HepG2 (cell line): ENCODE data around the gene THOC7. TPM values are rescaled to one million over a fixed set of nuclear protein-coding genes. Genes with fewer than 3 reads are reported as not detected.

Experiments
- CBX5 ChIP-seq: sonication (generic); formaldehyde crosslinking; IDR thresholded peaks from 2 replicates; pipeline ENCODE4 v1.4.0; 2020; ENCODE audit warnings: missing genetic modification reagents, borderline replicate concordance
- DNMT3B ChIP-seq: conservative IDR thresholded peaks from 2 replicates; pipeline ENCODE4 v1.6.1; 2016; ENCODE audit warnings: missing biosample characterization, control low read depth
- EEA1 ChIP-seq: sonication (generic); formaldehyde crosslinking; IDR thresholded peaks from 2 replicates; pipeline ENCODE4 v1.5.1; 2020; ENCODE audit warnings: mild to moderate bottlenecking, missing genetic modification reagents, borderline replicate concordance
- HES4 ChIP-seq: sonication (generic); formaldehyde crosslinking; IDR thresholded peaks from 2 replicates; pipeline ENCODE4 v1.9.0; 2021; ENCODE audit warnings: mild to moderate bottlenecking, missing genetic modification reagents, borderline replicate concordance
- KMT2A ChIP-seq: sonication (generic); formaldehyde crosslinking; IDR thresholded peaks from 2 replicates; pipeline ENCODE4 v1.4.0; 2020; ENCODE audit warnings: missing genetic modification reagents
- SMARCC2 ChIP-seq: fragments of 450-650 bp; IDR thresholded peaks from 2 replicates; pipeline ENCODE4 v1.6.1; 2017; ENCODE audit warnings: antibody characterized with exemption, mild to moderate bottlenecking
- SMC3 ChIP-seq: IDR thresholded peaks from 2 replicates; pipeline ENCODE4 v1.6.1; 2011; ENCODE audit warnings: low read length, improper control_type of control experiment
- SRSF1 ChIP-seq: fragments of 200-400 bp; formaldehyde crosslinking; optimal IDR thresholded peaks from 2 replicates; pipeline ENCODE3; 2017; ENCODE audit warnings: mild to moderate bottlenecking, low read depth, low read length, moderate library complexity
- TCF12 ChIP-seq, 2 experiments: fragments of 450-650 bp in 1 of 2; sonication (generic) in 1 of 2; formaldehyde crosslinking in 1 of 2; IDR thresholded peaks; 2 replicates each; pipeline versions ENCODE4 v1.6.1 to v1.8.0; 2017 to 2022; ENCODE audit warnings: antibody characterized with exemption in 1 of 2, mild to moderate bottlenecking in 1 of 2, missing genetic modification reagents in 1 of 2, moderate library complexity in 1 of 2
- ZIK1 ChIP-seq: sonication (generic); formaldehyde crosslinking; IDR thresholded peaks from 2 replicates; pipeline ENCODE4 v1.5.0; 2020; ENCODE audit warnings: mild to moderate bottlenecking, low read depth, missing genetic modification reagents, borderline replicate concordance
- ZNF343 ChIP-seq: sonication (generic); formaldehyde crosslinking; IDR thresholded peaks from 2 replicates; pipeline ENCODE4 v1.4.0; 2020; ENCODE audit warnings: mild to moderate bottlenecking, missing genetic modification reagents
- ZNF441 ChIP-seq: sonication (generic); formaldehyde crosslinking; IDR thresholded peaks from 2 replicates; pipeline ENCODE4 v1.7.0; 2021; ENCODE audit warnings: missing genetic modification reagents, borderline replicate concordance
- ZNF577 ChIP-seq: sonication (generic); formaldehyde crosslinking; IDR thresholded peaks from 2 replicates; pipeline ENCODE4 v1.4.0; 2020; ENCODE audit warnings: mild to moderate bottlenecking, low read depth, missing genetic modification reagents, borderline replicate concordance
- ZNF7 ChIP-seq: IDR thresholded peaks from 2 replicates; pipeline ENCODE4 v1.6.1; 2016; ENCODE audit warnings: missing biosample characterization, missing genetic modification reagents
- polyA plus RNA-seq, 8 experiments: library from polyadenylated mRNA; depleted of rRNA in 3 of 8; stranded (reverse) in 7 of 8; unstranded in 1 of 8; fragments of >200 nt; fragmentation: Illumina TruSeq in 4 of 8; extraction: Trizol in 4 of 8; gene quantifications; 2 replicates each; pipeline versions ENCODE4 v1.2.1 to v1.2.3, GENCODE V29; 2011 to 2016; ENCODE audit warnings: low read depth in 4 of 8, missing spikeins in 1 of 8, mixed read lengths in 1 of 8; ENCODE audit not compliant: insufficient read depth in 1 of 8
- total RNA-seq, 5 experiments: library from RNA; depleted of rRNA; stranded (reverse); fragments of >200 nt; fragmentation: Illumina TruSeq; extraction: Trizol; gene quantifications; 2 replicates each; pipeline ENCODE4 v1.2.3, GENCODE V29; 2016; ENCODE audit warnings: low read depth in 1 of 5
- TF ChIP-seq, protein P1 (sequence below): sonication (generic); formaldehyde crosslinking; IDR thresholded peaks from 2 replicates; pipeline ENCODE4 v1.4.0; 2020; ENCODE audit warnings: mild to moderate bottlenecking, missing genetic modification reagents
- TF ChIP-seq, protein P2 (sequence below): sonication (generic); formaldehyde crosslinking; IDR thresholded peaks from 2 replicates; pipeline ENCODE4 v1.9.0; 2021; ENCODE audit warnings: missing genetic modification reagents, borderline replicate concordance
- TF ChIP-seq, protein P3 (sequence below): sonication (generic); formaldehyde crosslinking; IDR thresholded peaks from 2 replicates; pipeline ENCODE4 v1.5.0; 2020; ENCODE audit warnings: missing genetic modification reagents, mild to moderate bottlenecking, borderline replicate concordance
- TF ChIP-seq, protein P4 (sequence below): sonication (generic); formaldehyde crosslinking; IDR thresholded peaks from 2 replicates; pipeline ENCODE4 v1.8.0; 2022; ENCODE audit warnings: missing genetic modification reagents, low read depth, mild to moderate bottlenecking, borderline replicate concordance

The THOC7 gene
- total and polyA plus RNA-seq, 2 of the 13 experiments (the other 11 are each of a cell fraction or from before 2014, with no cell fraction given): 32.8 to 63.5 TPM

DNA sequence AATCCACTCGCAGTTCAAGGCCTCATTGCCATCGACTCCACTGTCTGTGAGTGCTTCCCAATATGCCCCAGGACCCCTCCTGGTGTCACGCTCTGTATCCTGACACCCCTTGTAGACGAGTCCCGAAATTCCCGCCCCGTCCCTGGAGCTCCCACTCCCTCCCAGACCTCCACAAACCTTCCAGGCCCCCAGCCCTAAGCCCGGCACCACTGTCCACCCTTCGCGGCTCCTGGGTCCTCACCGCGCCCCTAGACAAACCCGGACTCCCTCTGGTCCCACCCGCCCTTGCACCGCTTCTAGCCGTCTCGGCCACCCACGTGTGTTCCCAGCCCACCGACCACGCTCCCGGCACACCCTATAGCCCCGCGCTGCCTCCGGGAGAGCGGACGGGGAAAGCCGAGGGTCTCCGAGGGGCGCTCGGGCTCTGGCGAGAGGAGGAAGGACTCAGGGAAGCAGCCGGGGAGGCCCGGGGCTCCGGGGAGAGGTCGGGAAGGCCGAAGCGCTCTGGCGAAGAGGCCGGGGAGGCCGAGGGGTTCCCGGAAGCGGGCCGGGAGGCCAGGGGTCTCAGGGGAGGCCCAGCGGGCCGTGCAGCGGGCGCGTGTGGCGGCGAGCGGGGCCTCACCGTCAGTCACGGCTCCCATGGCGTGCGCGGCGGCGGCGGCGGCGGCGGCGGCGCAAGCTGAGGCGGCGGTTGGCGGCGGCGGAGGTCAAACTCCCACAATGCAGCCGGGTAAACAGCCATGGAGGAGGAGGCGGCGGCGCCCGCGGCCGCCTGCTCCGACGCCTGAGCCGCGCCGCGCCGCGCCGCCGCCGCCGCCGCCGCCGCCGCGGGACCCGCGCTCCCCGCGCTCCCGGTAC, at the start of gene THOC7, which contains the start of gene ATXN7 (continued):
- TF ChIP-seq, protein P1, sequence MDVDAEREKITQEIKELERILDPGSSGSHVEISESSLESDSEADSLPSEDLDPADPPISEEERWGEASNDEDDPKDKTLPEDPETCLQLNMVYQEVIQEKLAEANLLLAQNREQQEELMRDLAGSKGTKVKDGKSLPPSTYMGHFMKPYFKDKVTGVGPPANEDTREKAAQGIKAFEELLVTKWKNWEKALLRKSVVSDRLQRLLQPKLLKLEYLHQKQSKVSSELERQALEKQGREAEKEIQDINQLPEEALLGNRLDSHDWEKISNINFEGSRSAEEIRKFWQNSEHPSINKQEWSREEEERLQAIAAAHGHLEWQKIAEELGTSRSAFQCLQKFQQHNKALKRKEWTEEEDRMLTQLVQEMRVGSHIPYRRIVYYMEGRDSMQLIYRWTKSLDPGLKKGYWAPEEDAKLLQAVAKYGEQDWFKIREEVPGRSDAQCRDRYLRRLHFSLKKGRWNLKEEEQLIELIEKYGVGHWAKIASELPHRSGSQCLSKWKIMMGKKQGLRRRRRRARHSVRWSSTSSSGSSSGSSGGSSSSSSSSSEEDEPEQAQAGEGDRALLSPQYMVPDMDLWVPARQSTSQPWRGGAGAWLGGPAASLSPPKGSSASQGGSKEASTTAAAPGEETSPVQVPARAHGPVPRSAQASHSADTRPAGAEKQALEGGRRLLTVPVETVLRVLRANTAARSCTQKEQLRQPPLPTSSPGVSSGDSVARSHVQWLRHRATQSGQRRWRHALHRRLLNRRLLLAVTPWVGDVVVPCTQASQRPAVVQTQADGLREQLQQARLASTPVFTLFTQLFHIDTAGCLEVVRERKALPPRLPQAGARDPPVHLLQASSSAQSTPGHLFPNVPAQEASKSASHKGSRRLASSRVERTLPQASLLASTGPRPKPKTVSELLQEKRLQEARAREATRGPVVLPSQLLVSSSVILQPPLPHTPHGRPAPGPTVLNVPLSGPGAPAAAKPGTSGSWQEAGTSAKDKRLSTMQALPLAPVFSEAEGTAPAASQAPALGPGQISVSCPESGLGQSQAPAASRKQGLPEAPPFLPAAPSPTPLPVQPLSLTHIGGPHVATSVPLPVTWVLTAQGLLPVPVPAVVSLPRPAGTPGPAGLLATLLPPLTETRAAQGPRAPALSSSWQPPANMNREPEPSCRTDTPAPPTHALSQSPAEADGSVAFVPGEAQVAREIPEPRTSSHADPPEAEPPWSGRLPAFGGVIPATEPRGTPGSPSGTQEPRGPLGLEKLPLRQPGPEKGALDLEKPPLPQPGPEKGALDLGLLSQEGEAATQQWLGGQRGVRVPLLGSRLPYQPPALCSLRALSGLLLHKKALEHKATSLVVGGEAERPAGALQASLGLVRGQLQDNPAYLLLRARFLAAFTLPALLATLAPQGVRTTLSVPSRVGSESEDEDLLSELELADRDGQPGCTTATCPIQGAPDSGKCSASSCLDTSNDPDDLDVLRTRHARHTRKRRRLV (CRISPR knock-in tag): no peak
- TF ChIP-seq ZIK1 (CRISPR knock-in tag): no peak
- no peak for TF ChIP-seq ZNF7 (CRISPR knock-in tag)
- TF ChIP-seq HES4 (CRISPR knock-in tag): no peak; the same call in 1 of the 2 replicates
- TF ChIP-seq, protein P2, sequence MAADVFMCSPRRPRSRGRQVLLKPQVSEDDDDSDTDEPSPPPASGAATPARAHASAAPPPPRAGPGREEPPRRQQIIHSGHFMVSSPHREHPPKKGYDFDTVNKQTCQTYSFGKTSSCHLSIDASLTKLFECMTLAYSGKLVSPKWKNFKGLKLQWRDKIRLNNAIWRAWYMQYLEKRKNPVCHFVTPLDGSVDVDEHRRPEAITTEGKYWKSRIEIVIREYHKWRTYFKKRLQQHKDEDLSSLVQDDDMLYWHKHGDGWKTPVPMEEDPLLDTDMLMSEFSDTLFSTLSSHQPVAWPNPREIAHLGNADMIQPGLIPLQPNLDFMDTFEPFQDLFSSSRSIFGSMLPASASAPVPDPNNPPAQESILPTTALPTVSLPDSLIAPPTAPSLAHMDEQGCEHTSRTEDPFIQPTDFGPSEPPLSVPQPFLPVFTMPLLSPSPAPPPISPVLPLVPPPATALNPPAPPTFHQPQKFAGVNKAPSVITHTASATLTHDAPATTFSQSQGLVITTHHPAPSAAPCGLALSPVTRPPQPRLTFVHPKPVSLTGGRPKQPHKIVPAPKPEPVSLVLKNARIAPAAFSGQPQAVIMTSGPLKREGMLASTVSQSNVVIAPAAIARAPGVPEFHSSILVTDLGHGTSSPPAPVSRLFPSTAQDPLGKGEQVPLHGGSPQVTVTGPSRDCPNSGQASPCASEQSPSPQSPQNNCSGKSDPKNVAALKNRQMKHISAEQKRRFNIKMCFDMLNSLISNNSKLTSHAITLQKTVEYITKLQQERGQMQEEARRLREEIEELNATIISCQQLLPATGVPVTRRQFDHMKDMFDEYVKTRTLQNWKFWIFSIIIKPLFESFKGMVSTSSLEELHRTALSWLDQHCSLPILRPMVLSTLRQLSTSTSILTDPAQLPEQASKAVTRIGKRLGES: peak; percentile 52; the same call in 1 of the 2 replicates
- no peak; the same call in 1 of the 2 replicates for TF ChIP-seq ZNF441 (CRISPR knock-in tag)
- no peak for TF ChIP-seq SMC3
- TF ChIP-seq ZNF343 (CRISPR knock-in tag): peak; percentile 60; the same call in 1 of the 2 replicates
- no peak for TF ChIP-seq ZNF577 (CRISPR knock-in tag)
- no peak for TF ChIP-seq SMARCC2
- TF ChIP-seq, protein P3, sequence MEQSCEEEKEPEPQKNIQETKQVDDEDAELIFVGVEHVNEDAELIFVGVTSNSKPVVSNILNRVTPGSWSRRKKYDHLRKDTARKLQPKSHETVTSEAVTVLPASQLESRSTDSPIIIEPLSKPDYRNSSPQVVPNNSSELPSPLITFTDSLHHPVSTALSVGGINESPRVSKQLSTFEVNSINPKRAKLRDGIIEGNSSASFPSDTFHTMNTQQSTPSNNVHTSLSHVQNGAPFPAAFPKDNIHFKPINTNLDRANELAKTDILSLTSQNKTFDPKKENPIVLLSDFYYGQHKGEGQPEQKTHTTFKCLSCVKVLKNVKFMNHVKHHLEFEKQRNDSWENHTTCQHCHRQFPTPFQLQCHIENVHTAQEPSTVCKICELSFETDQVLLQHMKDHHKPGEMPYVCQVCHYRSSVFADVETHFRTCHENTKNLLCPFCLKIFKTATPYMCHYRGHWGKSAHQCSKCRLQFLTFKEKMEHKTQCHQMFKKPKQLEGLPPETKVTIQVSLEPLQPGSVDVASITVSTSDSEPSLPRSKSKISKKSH (CRISPR knock-in tag): 0 out of 2 replicates have a peak, but pooled peaks have one; percentile 35
- TF ChIP-seq CBX5: no peak
- TF ChIP-seq, protein P4, sequence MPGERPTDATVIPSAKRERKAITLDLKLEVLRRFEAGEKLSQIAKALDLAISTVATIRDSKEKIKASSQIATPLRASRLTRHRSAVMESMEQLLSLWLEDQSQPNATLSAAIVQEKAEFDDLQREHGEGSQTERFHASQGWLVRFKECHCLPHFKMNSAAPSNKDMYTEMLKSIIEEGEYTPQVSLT (CRISPR knock-in tag): no peak
- 0 out of 2 replicates have a peak, but pooled peaks have one; percentile 29 for TF ChIP-seq DNMT3B (CRISPR knock-in tag)
- no peak for TF ChIP-seq TCF12 (IDR thresholded peaks at IDR 0.05)
- no peak; the same call in 1 of the 2 replicates for TF ChIP-seq TCF12 (CRISPR knock-in tag; IDR thresholded peaks at IDR 0.05)
- TF ChIP-seq SRSF1: no peak
- peak; percentile 65; the same call in 1 of the 2 replicates for TF ChIP-seq EEA1
- TF ChIP-seq KMT2A (CRISPR knock-in tag): no peak; the same call in 1 of the 2 replicates
